ENCODE data around the gene HIP1. TPM values are rescaled to one million over a fixed set of nuclear protein-coding genes. Genes with fewer than 3 reads are reported as not detected.

The HIP1 gene
- total RNA-seq, 1 donor, result 25.7 TPM

DNA sequence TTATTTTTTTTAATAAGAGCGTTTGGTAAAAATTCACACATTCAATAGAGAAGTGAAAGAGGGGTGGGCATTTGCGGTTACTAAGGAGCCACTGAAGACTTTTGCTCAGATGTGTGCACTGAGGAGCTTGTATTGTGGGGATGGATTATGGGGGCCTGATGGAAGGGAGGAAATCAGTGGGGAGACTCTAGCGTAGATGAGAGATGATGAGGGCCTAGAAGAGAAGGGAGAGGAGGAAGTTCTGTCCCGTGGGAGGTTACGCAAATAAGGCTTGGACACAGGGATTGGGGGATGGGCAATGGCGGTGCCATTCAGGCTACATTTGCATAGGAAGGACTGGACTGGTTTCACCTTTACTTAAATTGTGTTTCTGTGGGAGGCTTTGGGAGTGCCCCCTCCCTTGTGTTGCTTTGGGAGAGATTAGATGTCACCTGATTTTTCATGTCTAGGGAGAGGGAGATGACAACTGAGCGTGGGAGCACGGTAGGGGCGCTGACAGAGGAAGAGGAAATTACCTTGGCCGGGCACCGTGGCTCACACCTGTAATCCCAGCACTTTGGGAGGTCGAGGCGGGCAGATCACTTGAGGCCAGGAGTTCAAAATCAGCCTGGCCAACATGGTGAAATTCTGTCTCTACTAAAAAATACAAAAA, 2.2 kb upstream of the HIP1 start:
- Histone ChIP-seq H3K4me3 (ENCODE audit: insufficient read depth, low read length) (no peak overlapping the region), H3K9me3 (ENCODE audit: low read depth, low read length) (no peaks in the 10 kb centered on the region), H3K4me1 (ENCODE audit: insufficient read depth, low read length) (peaks cover 8% of the 10 kb centered on the region), H3K27me3 (ENCODE audit: insufficient read depth, low read length) (no peaks in the 10 kb centered on the region), H3K79me2 (ENCODE audit: insufficient read depth, low read length) (peaks cover 19% of the 10 kb centered on the region), H3K4me2 (ENCODE audit: insufficient read depth, low read length) (no peak overlapping the region), H3K36me3 (ENCODE audit: insufficient read depth, low read length) (no peaks in the 10 kb centered on the region), H2AFZ (ENCODE audit: low read length) (no peak overlapping the region), H4K20me1 (ENCODE audit: insufficient read depth, low read length) (no peaks in the 10 kb centered on the region), H3K27ac (ENCODE audit: low read depth, low read length) (no peak overlapping the region)
- DNase-seq (ENCODE audit: insufficient read length, low spot score, missing footprints), result no peak
- TF ChIP-seq, protein P1, sequence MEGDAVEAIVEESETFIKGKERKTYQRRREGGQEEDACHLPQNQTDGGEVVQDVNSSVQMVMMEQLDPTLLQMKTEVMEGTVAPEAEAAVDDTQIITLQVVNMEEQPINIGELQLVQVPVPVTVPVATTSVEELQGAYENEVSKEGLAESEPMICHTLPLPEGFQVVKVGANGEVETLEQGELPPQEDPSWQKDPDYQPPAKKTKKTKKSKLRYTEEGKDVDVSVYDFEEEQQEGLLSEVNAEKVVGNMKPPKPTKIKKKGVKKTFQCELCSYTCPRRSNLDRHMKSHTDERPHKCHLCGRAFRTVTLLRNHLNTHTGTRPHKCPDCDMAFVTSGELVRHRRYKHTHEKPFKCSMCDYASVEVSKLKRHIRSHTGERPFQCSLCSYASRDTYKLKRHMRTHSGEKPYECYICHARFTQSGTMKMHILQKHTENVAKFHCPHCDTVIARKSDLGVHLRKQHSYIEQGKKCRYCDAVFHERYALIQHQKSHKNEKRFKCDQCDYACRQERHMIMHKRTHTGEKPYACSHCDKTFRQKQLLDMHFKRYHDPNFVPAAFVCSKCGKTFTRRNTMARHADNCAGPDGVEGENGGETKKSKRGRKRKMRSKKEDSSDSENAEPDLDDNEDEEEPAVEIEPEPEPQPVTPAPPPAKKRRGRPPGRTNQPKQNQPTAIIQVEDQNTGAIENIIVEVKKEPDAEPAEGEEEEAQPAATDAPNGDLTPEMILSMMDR (IDR thresholded peaks at IDR 0.05; ENCODE audit: extremely low read depth, low read depth, low read length), result no peak

DNA sequence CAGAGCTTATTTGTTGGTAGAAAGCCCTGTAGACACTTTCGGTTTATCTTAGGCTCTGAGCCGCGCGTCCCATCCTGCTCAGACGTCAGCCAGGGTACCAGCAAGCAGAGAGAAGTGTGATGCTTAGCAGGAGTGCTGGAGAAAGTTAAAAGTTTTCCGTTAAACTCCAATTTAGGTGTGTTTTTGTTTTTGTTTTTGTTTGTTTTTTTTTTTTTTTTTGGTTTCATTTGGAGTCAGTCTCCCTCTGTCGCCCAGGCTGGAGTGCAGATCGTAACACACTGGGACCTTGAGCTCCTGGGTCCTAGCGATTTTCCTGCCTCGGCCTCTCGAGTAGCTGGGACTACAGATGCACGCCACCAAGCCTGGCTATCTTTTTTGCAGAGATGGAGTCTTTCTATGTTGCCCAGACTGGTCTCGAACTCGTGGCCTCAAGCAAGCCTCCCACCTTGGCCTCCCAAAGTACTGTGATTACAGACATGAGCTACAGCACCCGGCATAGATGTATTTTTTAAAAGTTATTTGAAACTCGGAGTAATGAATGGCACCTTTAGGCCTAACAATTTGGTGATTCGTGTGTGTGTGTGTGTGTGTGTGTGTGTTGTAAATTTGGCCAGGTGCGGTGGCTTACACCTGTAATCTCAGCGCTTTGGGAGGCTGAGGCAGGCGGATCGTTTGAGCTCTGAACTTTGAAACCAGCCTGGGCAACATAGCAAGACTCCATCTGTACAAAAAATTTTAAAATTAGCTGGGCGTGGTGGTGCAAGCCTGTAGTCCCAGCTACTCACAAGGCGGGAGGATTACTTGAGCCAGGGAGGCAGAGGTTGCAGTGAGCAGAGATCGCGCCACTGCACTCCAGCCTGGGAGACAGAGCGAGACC, 1.3 kb upstream of the HIP1 start:
- Histone ChIP-seq H3K9me3 (ENCODE audit: low read depth, low read length) (no peaks in the 10 kb centered on the region), H3K27me3 (ENCODE audit: insufficient read depth, low read length) (no peaks in the 10 kb centered on the region), H3K4me3 (ENCODE audit: insufficient read depth, low read length) (peak overlapping the region; percentile 76), H3K4me2 (ENCODE audit: insufficient read depth, low read length) (peak overlapping the region; percentile 77), H2AFZ (ENCODE audit: low read length) (peak overlapping the region; percentile 87), H3K36me3 (ENCODE audit: insufficient read depth, low read length) (no peaks in the 10 kb centered on the region), H3K79me2 (ENCODE audit: insufficient read depth, low read length) (peaks cover 19% of the 10 kb centered on the region), H3K27ac (ENCODE audit: low read depth, low read length) (peak overlapping the region; percentile 32), H3K4me1 (ENCODE audit: insufficient read depth, low read length) (peaks cover 11% of the 10 kb centered on the region), H4K20me1 (ENCODE audit: insufficient read depth, low read length) (no peaks in the 10 kb centered on the region)
- TF ChIP-seq, protein P1 (IDR thresholded peaks at IDR 0.05; ENCODE audit: extremely low read depth, low read depth, low read length), result no peak
- no peak for DNase-seq (ENCODE audit: insufficient read length, low spot score, missing footprints)

DNA sequence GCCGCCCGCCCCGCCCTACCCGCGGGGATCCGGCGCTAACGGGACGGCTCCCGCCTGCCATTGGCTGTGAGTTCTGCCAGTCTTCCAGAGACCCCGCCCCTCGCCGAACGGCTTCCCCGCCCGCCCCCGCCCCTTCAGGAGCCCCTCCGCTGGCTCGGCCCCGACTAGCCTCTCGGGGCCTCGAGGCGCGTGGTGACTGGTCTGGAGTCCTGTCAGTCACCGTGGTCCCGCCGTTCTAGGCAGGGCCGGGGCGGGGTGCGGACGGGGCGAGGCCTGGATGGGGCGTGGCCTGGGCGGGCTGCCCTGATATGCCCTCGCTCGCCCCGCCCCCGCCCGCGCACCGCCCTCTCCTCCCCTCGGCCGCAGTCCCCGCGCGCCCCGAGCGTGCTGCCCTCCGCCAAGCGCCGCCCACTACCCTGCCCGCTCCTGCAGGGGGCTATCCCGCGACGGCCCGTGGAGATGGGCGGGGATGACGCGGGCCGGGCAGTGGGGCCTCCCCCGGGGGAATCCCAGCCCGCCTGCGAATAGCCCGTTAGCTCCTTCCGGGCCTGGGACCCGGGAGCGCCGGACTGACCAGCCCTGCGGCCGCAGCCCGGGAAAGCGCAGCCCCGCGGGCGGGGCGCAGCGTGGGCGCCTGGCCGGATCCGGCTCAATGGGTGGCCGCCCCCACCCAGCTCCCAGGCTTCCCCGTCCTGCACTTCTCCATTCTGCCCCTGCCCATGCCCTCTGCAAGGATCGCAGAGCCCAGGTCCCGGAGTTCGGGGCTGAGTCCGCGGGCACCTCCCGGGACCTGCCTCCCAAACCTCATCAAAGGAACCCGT, 444 bp upstream of the HIP1 start:
- Histone ChIP-seq H3K79me2 (ENCODE audit: insufficient read depth, low read length) (peaks cover 21% of the 10 kb centered on the region), H3K4me1 (ENCODE audit: insufficient read depth, low read length) (peaks cover 19% of the 10 kb centered on the region), H3K4me3 (ENCODE audit: insufficient read depth, low read length) (peak overlapping the region; percentile 98), H3K4me2 (ENCODE audit: insufficient read depth, low read length) (peak overlapping the region; percentile 94), H3K9me3 (ENCODE audit: low read depth, low read length) (no peaks in the 10 kb centered on the region), H3K27me3 (ENCODE audit: insufficient read depth, low read length) (no peaks in the 10 kb centered on the region), H2AFZ (ENCODE audit: low read length) (peak overlapping the region; percentile 94), H4K20me1 (ENCODE audit: insufficient read depth, low read length) (no peaks in the 10 kb centered on the region), H3K27ac (ENCODE audit: low read depth, low read length) (peak overlapping the region; percentile 32), H3K36me3 (ENCODE audit: insufficient read depth, low read length) (no peaks in the 10 kb centered on the region)
- TF ChIP-seq, protein P1 (IDR thresholded peaks at IDR 0.05; ENCODE audit: extremely low read depth, low read depth, low read length), result no peak
- peak; percentile 100 for DNase-seq (ENCODE audit: insufficient read length, low spot score, missing footprints)

All from osteoblast (primary cell).